Endodermal cell (in vitro differentiated cells): ENCODE data around the gene CFAP61. TPM values are rescaled to one million over a fixed set of nuclear protein-coding genes. Genes with fewer than 3 reads are reported as not detected.

ENCODE experiments used
- DNase-seq: peaks from one replicate; pipeline ENCODE4 v3.0.0-alpha.2; 2017
- H3K27ac ChIP-seq: 2 replicates; pipeline ENCODE4 v1.5.1; 2013; ENCODE audit warnings: mild to moderate bottlenecking, low read depth, low read length, moderate library complexity
- H3K27me3 ChIP-seq: 2 replicates; pipeline ENCODE4 v1.6.1; 2013; ENCODE audit warnings: mild to moderate bottlenecking, low read length, moderate library complexity; ENCODE audit not compliant: insufficient read depth, control insufficient read depth, poor library complexity, severe bottlenecking
- H3K36me3 ChIP-seq: 2 replicates; pipeline ENCODE4 v1.7.0; 2013; ENCODE audit warnings: mild to moderate bottlenecking, low read length, moderate library complexity; ENCODE audit not compliant: control insufficient read depth, insufficient read depth
- H3K4me1 ChIP-seq: one replicate; pipeline ENCODE4 v1.7.0; 2013; ENCODE audit warnings: low read length; ENCODE audit not compliant: control insufficient read depth, insufficient read depth
- H3K4me3 ChIP-seq: 2 replicates; pipeline ENCODE4 v1.5.1; 2013; ENCODE audit warnings: mild to moderate bottlenecking, low read length, moderate library complexity
- H3K9ac ChIP-seq: 2 replicates; pipeline ENCODE4 v1.6.1; 2013; ENCODE audit warnings: mild to moderate bottlenecking, low read length, moderate library complexity; ENCODE audit not compliant: poor library complexity, severe bottlenecking; ENCODE audit errors: extremely low read depth
- H3K9me3 ChIP-seq: 2 replicates; pipeline ENCODE4 v1.6.1; 2013; ENCODE audit warnings: mild to moderate bottlenecking, low read length, moderate library complexity; ENCODE audit not compliant: control insufficient read depth
- H3K27ac Mint-ChIP-seq: 2 replicates; pipeline ENCODE4 v1.8.0; 2020; ENCODE audit warnings: mixed read lengths
- H3K27me3 Mint-ChIP-seq: 2 replicates; pipeline ENCODE4 v1.8.0; 2021; ENCODE audit warnings: mild to moderate bottlenecking, mixed read lengths; ENCODE audit not compliant: insufficient read depth
- H3K36me3 Mint-ChIP-seq: 2 replicates; pipeline ENCODE4 v1.8.0; 2020; ENCODE audit warnings: low read depth, mixed read lengths
- H3K4me1 Mint-ChIP-seq: 2 replicates; pipeline ENCODE4 v1.8.0; 2020; ENCODE audit warnings: mixed read lengths
- H3K4me3 Mint-ChIP-seq: 2 replicates; pipeline ENCODE4 v1.8.0; 2020; ENCODE audit warnings: mild to moderate bottlenecking, moderate library complexity, mixed read lengths
- H3K9me3 Mint-ChIP-seq: 2 replicates; pipeline ENCODE4 v1.8.0; 2020; ENCODE audit warnings: mild to moderate bottlenecking, mixed read lengths
- WGBS, 2 experiments: methylation state at CpG; one replicate each; pipeline versions ENCODE4 v1.1.5 to v1.1.7; 2013; ENCODE audit warnings: missing lambda C conversion rate in 2 of 2, mixed read lengths in 1 of 2; ENCODE audit not compliant: insufficient coverage in 1 of 2, insufficient read length in 1 of 2; 5-methylcytosine and 5-hydroxymethylcytosine counted together
- total RNA-seq, 2 donors: library from RNA; stranded (reverse); fragmentation: NEBNext Ultra II Directional in 1 of 2; extraction: Animal tissue kit (Norgen Biotek cat#: 25700) in 1 of 2; gene quantifications; 2 replicates in 1 of 2; 3 replicates in 1 of 2; pipeline ENCODE4 v1.2.1, GENCODE V29; 2021
- TF ChIP-seq, protein P1 (sequence below): fragments of 200-600 bp; sonication (generic); conservative IDR thresholded peaks from 2 replicates; pipeline ENCODE4 v1.5.0; 2021; ENCODE audit warnings: antibody characterized with exemption, mild to moderate bottlenecking

CFAP61 gene
- total RNA-seq, 2 donors from 2014 or later: 0.64 to 0.73 TPM

GRCh38 chr20:20075032-20075431 is 22.7 kb downstream of the CFAP61 start:
- peaks cover 4% of the 10 kb centered on the region for H3K27me3 Mint-ChIP-seq
- no peaks in the 10 kb centered on the region for H3K36me3 Mint-ChIP-seq
- H3K9ac ChIP-seq: no peak overlapping the region
- TF ChIP-seq, protein P1, sequence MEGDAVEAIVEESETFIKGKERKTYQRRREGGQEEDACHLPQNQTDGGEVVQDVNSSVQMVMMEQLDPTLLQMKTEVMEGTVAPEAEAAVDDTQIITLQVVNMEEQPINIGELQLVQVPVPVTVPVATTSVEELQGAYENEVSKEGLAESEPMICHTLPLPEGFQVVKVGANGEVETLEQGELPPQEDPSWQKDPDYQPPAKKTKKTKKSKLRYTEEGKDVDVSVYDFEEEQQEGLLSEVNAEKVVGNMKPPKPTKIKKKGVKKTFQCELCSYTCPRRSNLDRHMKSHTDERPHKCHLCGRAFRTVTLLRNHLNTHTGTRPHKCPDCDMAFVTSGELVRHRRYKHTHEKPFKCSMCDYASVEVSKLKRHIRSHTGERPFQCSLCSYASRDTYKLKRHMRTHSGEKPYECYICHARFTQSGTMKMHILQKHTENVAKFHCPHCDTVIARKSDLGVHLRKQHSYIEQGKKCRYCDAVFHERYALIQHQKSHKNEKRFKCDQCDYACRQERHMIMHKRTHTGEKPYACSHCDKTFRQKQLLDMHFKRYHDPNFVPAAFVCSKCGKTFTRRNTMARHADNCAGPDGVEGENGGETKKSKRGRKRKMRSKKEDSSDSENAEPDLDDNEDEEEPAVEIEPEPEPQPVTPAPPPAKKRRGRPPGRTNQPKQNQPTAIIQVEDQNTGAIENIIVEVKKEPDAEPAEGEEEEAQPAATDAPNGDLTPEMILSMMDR: no peak
- H3K4me1 Mint-ChIP-seq: peaks cover 8% of the 10 kb centered on the region
- no peaks in the 10 kb centered on the region for H3K36me3 ChIP-seq
- no peak overlapping the region for H3K4me3 Mint-ChIP-seq
- H3K27me3 ChIP-seq: no peaks in the 10 kb centered on the region
- no peak overlapping the region for H3K27ac Mint-ChIP-seq
- H3K4me3 ChIP-seq: no peak overlapping the region
- H3K27ac ChIP-seq: no peak overlapping the region
- H3K4me1 ChIP-seq: no peaks in the 10 kb centered on the region
- WGBS, 2 experiments: 98 to 100% methylated on average over 1 to 4 of the region's 4 CpGs
- H3K9me3 ChIP-seq: no peaks in the 10 kb centered on the region
- no peaks in the 10 kb centered on the region for H3K9me3 Mint-ChIP-seq
- no peak for DNase-seq

GRCh38 chr20:20076297-20077065 is 24.1 kb downstream of the CFAP61 start:
- H3K27ac Mint-ChIP-seq: no peak overlapping the region
- H3K27me3 Mint-ChIP-seq: peaks cover 12% of the 10 kb centered on the region
- Histone ChIP-seq H3K9me3 (no peaks in the 10 kb centered on the region), H3K4me1 (no peaks in the 10 kb centered on the region), H3K36me3 (no peaks in the 10 kb centered on the region), H3K9ac (no peak overlapping the region), H3K4me3 (no peak overlapping the region), H3K27me3 (peaks cover 1% of the 10 kb centered on the region), H3K27ac (peak overlapping the region; percentile 18)
- TF ChIP-seq, protein P1: no peak
- no peaks in the 10 kb centered on the region for H3K9me3 Mint-ChIP-seq
- no peak for DNase-seq
- peaks cover 8% of the 10 kb centered on the region for H3K4me1 Mint-ChIP-seq
- H3K4me3 Mint-ChIP-seq: no peak overlapping the region
- 92 to 94% methylated on average over 6 to 9 of the region's 9 CpGs for WGBS, 2 experiments
- H3K36me3 Mint-ChIP-seq: no peaks in the 10 kb centered on the region

DNA sequence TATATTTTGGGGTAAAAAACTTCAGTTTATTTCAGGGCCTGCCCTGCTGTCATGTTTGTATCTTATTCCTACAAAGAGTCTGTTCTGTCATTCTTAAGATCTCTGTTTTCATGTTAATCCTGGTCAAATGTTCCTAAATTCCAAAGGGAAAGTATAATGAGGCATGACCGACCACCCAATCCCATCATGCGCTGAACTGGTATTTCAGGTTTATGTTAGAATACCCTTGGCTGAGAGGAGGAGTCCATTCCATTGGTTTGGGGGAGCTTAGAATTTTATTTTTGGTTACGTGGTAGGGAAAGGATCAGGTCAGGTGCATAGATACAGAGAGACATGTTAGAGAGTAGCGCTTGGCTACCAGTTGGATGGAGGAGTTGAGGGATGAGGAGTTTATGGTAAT is 25.7 kb downstream of the CFAP61 start:
- Histone ChIP-seq H3K9me3 (no peaks in the 10 kb centered on the region), H3K36me3 (no peaks in the 10 kb centered on the region), H3K4me1 (no peaks in the 10 kb centered on the region), H3K27ac (no peak overlapping the region), H3K27me3 (peaks cover 11% of the 10 kb centered on the region), H3K9ac (no peak overlapping the region), H3K4me3 (no peak overlapping the region)
- no peak for DNase-seq
- TF ChIP-seq, protein P1: no peak
- Mint-ChIP-seq H3K27ac (no peak overlapping the region), H3K4me3 (no peak overlapping the region), H3K9me3 (no peaks in the 10 kb centered on the region), H3K4me1 (peaks cover 8% of the 10 kb centered on the region), H3K36me3 (no peaks in the 10 kb centered on the region), H3K27me3 (peaks cover 20% of the 10 kb centered on the region)
- 92 to 97% methylated on average over 4 of the region's 4 CpGs for WGBS, 2 experiments
